ENCODE data around the gene TTC31.

DNA sequence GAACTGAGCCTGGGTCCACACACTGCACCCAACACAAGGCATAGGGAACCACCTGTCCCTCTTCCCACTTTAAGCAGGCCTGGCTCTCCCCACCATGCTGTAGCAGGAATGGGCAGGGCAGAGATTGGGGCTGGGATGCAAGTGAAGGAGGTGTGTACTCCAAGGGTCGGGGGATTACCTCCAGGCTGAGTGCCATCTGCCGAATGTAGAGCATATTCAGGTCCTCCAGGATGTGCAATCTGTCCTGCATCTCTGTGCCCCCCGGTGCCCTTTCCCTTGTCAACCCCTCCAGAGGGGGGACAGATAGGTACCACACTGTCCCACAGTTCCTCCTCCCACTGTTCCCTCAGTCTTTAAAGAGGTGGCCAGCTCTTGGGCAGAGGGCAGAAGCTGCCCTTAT is 43.5 kb upstream of the TTC31 start:
- TF ChIP-seq, protein P1, sequence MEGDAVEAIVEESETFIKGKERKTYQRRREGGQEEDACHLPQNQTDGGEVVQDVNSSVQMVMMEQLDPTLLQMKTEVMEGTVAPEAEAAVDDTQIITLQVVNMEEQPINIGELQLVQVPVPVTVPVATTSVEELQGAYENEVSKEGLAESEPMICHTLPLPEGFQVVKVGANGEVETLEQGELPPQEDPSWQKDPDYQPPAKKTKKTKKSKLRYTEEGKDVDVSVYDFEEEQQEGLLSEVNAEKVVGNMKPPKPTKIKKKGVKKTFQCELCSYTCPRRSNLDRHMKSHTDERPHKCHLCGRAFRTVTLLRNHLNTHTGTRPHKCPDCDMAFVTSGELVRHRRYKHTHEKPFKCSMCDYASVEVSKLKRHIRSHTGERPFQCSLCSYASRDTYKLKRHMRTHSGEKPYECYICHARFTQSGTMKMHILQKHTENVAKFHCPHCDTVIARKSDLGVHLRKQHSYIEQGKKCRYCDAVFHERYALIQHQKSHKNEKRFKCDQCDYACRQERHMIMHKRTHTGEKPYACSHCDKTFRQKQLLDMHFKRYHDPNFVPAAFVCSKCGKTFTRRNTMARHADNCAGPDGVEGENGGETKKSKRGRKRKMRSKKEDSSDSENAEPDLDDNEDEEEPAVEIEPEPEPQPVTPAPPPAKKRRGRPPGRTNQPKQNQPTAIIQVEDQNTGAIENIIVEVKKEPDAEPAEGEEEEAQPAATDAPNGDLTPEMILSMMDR (IDR thresholded peaks at IDR 0.05; ENCODE audit: borderline replicate concordance, extremely low read depth, low read length, poor library complexity, severe bottlenecking): no peak
- no peak for TF ChIP-seq EZH2 (IDR thresholded peaks at IDR 0.05; ENCODE audit: borderline replicate concordance, low read depth, low read length, severe bottlenecking)
